ENCODE results near the gene NAV3. TPM values are rescaled to one million over a fixed set of nuclear protein-coding genes. Genes with fewer than 3 reads are reported as not detected.

Gene NAV3
- total and polyA plus RNA-seq, 12 donors, result 5.0 to 53.4 (median 25.9) TPM

DNA sequence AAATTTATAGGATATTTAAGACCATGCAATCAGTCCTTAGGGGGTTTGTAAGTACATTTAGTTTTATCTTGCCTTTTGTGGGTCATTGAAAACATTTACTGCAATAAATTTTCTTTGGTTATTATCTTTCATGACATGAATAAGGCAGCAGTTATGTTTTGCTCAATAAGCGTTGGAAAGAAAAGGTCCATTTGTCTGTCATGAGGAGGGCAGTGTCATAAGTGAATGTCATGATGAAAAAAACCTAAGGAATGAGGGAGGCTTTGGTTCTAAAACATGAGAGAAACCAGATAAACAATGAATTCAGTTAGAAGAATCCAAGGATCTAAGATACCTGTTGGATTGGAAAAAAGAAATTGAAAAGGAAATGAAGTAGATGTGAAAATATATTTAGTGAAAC is 209.4 kb downstream of the NAV3 start:
- no peak overlapping the region for H3K4me3 ChIP-seq
- DNase-seq, result no peak
- intact Hi-C loops (cut with DNase I), result no loop called here
- H3K9me3 ChIP-seq (replicated peaks in 1 of 3), result no peaks in the 10 kb centered on the region
- 15 to 44% (median 40%) methylated on average over 1 of the region's 1 CpG for WGBS, 4 donors
- TF ChIP-seq POLR2A (IDR thresholded peaks at IDR 0.05), result no peak
- TF ChIP-seq, protein P1, sequence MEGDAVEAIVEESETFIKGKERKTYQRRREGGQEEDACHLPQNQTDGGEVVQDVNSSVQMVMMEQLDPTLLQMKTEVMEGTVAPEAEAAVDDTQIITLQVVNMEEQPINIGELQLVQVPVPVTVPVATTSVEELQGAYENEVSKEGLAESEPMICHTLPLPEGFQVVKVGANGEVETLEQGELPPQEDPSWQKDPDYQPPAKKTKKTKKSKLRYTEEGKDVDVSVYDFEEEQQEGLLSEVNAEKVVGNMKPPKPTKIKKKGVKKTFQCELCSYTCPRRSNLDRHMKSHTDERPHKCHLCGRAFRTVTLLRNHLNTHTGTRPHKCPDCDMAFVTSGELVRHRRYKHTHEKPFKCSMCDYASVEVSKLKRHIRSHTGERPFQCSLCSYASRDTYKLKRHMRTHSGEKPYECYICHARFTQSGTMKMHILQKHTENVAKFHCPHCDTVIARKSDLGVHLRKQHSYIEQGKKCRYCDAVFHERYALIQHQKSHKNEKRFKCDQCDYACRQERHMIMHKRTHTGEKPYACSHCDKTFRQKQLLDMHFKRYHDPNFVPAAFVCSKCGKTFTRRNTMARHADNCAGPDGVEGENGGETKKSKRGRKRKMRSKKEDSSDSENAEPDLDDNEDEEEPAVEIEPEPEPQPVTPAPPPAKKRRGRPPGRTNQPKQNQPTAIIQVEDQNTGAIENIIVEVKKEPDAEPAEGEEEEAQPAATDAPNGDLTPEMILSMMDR (IDR thresholded peaks at IDR 0.05), result no peak
- no peaks in the 10 kb centered on the region for H3K4me1 ChIP-seq (replicated peaks in 1 of 2)
- H3K36me3 ChIP-seq (replicated peaks in 1 of 2), result no peaks in the 10 kb centered on the region
- no peak overlapping the region for H3K27ac ChIP-seq
- no peaks in the 10 kb centered on the region for H3K27me3 ChIP-seq

DNA sequence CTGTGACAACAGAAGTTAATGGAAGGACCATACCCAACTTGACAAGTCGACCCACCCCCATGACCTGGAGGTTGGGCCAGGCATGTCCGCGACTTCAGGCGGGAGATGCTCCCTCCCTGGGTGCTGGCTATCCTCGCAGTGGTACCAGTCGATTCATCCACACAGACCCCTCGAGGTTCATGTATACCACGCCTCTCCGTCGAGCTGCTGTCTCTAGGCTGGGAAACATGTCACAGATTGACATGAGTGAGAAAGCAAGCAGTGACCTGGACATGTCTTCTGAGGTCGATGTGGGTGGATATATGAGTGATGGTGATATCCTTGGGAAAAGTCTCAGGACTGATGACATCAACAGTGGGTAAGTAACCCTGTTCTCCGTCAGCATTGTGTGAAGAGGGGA is 220.1 kb downstream of the NAV3 start:
- intact Hi-C loops (cut with DNase I), result no loop called here
- Histone ChIP-seq H3K4me3 (no peak overlapping the region), H3K27me3 (no peaks in the 10 kb centered on the region), H3K4me1 (replicated peaks in 1 of 2) (no peaks in the 10 kb centered on the region), H3K9me3 (replicated peaks in 1 of 3) (no peaks in the 10 kb centered on the region), H3K36me3 (replicated peaks in 1 of 2) (no peaks in the 10 kb centered on the region), H3K27ac (no peak overlapping the region)
- WGBS, 4 donors, result 92 to 97% (median 94%) methylated on average over 11 to 12 of the region's 12 CpGs
- DNase-seq, result no peak
- TF ChIP-seq, protein P1 (IDR thresholded peaks at IDR 0.05), result no peak
- TF ChIP-seq POLR2A (IDR thresholded peaks at IDR 0.05), result no peak

DNA sequence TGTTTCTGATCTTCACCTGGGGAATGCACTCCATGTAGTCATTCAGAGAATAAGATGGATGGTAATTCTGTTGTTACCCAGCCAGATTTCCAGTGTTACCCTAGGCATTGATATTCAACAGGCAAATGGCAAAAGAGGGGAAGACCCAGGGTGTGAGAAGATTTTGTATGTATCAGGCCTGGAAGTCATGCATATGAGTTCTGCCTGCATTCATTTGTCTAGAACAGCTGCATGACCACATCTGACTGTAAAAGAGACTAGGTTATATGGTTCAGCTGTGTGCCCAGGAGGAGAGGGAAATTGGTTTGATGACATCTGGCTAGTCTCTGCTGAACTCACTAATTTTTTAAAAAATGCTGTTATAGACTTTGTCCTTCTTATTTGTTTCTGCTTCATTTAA is 224.9 kb downstream of the NAV3 start:
- Histone ChIP-seq H3K4me3 (no peak overlapping the region), H3K36me3 (replicated peaks in 1 of 2) (no peaks in the 10 kb centered on the region), H3K4me1 (replicated peaks in 1 of 2) (no peaks in the 10 kb centered on the region), H3K9me3 (replicated peaks in 1 of 3) (no peaks in the 10 kb centered on the region), H3K27me3 (no peaks in the 10 kb centered on the region), H3K27ac (no peak overlapping the region)
- TF ChIP-seq POLR2A (IDR thresholded peaks at IDR 0.05), result no peak
- TF ChIP-seq, protein P1 (IDR thresholded peaks at IDR 0.05), result no peak
- intact Hi-C loops (cut with DNase I), result no loop called here
- DNase-seq, result no peak

DNA sequence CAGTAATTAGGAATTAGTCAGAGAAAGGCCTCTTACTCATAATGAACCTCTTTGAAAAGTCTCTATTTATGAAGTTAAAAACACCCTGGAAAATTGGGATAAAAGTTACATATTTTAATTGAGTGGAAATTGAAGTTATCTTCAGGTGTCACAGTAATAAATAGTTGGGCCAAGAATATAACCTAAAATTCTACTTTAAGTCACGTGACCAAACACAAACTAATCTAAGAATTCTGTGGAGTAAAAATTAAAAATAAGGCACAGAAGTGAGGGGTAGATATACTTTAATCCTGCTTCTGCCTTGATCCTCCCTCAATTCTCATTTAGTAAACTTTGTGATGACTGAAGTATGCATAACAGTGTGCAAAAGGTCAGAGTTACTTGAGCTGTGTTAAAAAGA is 226.4 kb downstream of the NAV3 start:
- WGBS, 4 donors, result 87 to 97% (median 95%) methylated on average over 1 of the region's 1 CpG
- no peak for DNase-seq
- Histone ChIP-seq H3K9me3 (replicated peaks in 1 of 3) (no peaks in the 10 kb centered on the region), H3K4me3 (no peak overlapping the region), H3K4me1 (replicated peaks in 1 of 2) (no peaks in the 10 kb centered on the region), H3K27ac (no peak overlapping the region), H3K27me3 (no peaks in the 10 kb centered on the region), H3K36me3 (replicated peaks in 1 of 2) (no peaks in the 10 kb centered on the region)
- TF ChIP-seq, protein P1 (IDR thresholded peaks at IDR 0.05), result no peak
- no peak for TF ChIP-seq POLR2A (IDR thresholded peaks at IDR 0.05)
- intact Hi-C loops (cut with DNase I), result no loop called here
